RWPE2 (cell line): Measurements from ENCODE around the gene TATDN3.

ENCODE experiments used
- ATAC-seq: fragments of 200-7000 bp; cut with Tn5 transposase; 3 replicates; pipeline ENCODE4 v1.9.1; 2021; ENCODE audit warnings: low read depth
- DNase-seq: peaks from one replicate; pipeline ENCODE4 v3.0.0-alpha.2; 2020; ENCODE audit warnings: low spot score
- H3K27ac ChIP-seq: fragments of 450-650 bp; 2 replicates; pipeline ENCODE4 v1.5.1; 2017; ENCODE audit warnings: mild to moderate bottlenecking; ENCODE audit not compliant: poor library complexity, severe bottlenecking
- H3K27me3 ChIP-seq: fragments of 250-450 bp; sonication (Bioruptor Pico); 2 replicates; pipeline ENCODE4 v1.5.1; 2021; ENCODE audit warnings: mild to moderate bottlenecking, moderate library complexity; ENCODE audit not compliant: insufficient read depth, poor library complexity, severe bottlenecking
- H3K36me3 ChIP-seq: fragments of 250-450 bp; sonication (Bioruptor Pico); 2 replicates; pipeline ENCODE4 v1.5.1; 2020; ENCODE audit warnings: low read depth, mild to moderate bottlenecking, moderate library complexity
- H3K4me1 ChIP-seq: fragments of 250-450 bp; sonication (Bioruptor Pico); 2 replicates; pipeline ENCODE4 v1.5.1; 2021; ENCODE audit warnings: mild to moderate bottlenecking, moderate library complexity; ENCODE audit not compliant: insufficient read depth, poor library complexity, severe bottlenecking
- H3K4me3 ChIP-seq: fragments of 250-450 bp; sonication (Bioruptor Pico); 2 replicates; pipeline ENCODE4 v1.5.1; 2021; ENCODE audit warnings: mild to moderate bottlenecking, moderate library complexity; ENCODE audit not compliant: severe bottlenecking
- H3K9me3 ChIP-seq: fragments of 250-450 bp; sonication (Bioruptor Pico); 2 replicates; pipeline ENCODE4 v1.5.1; 2021; ENCODE audit warnings: mild to moderate bottlenecking, moderate library complexity; ENCODE audit not compliant: severe bottlenecking
- TF ChIP-seq, protein P1 (sequence below): fragments of 450-650 bp; IDR thresholded peaks from one replicate; pipeline ENCODE4 v1.5.1; 2017; ENCODE audit warnings: mild to moderate bottlenecking, moderate library complexity; ENCODE audit not compliant: poor library complexity, severe bottlenecking

The TATDN3 gene

GRCh38 chr1:212769459-212770167 is 22.1 kb upstream of the TATDN3 start:
- DNase-seq (no peak), ATAC-seq (no peak)
- Histone ChIP-seq H3K27me3 (no peaks in the 10 kb centered on the region), H3K4me1 (no peaks in the 10 kb centered on the region), H3K4me3 (no peak overlapping the region), H3K9me3 (no peaks in the 10 kb centered on the region), H3K36me3 (no peaks in the 10 kb centered on the region), H3K27ac (no peak overlapping the region)
- TF ChIP-seq, protein P1, sequence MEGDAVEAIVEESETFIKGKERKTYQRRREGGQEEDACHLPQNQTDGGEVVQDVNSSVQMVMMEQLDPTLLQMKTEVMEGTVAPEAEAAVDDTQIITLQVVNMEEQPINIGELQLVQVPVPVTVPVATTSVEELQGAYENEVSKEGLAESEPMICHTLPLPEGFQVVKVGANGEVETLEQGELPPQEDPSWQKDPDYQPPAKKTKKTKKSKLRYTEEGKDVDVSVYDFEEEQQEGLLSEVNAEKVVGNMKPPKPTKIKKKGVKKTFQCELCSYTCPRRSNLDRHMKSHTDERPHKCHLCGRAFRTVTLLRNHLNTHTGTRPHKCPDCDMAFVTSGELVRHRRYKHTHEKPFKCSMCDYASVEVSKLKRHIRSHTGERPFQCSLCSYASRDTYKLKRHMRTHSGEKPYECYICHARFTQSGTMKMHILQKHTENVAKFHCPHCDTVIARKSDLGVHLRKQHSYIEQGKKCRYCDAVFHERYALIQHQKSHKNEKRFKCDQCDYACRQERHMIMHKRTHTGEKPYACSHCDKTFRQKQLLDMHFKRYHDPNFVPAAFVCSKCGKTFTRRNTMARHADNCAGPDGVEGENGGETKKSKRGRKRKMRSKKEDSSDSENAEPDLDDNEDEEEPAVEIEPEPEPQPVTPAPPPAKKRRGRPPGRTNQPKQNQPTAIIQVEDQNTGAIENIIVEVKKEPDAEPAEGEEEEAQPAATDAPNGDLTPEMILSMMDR = no peak

GRCh38 chr1:212771341-212771740 is 20.4 kb upstream of the TATDN3 start:
- ATAC-seq (no peak), DNase-seq (no peak)
- TF ChIP-seq, protein P1 = no peak
- H3K27me3 ChIP-seq = no peaks in the 10 kb centered on the region
- no peaks in the 10 kb centered on the region for H3K9me3 ChIP-seq
- H3K27ac ChIP-seq = no peak overlapping the region
- no peaks in the 10 kb centered on the region for H3K36me3 ChIP-seq
- no peak overlapping the region for H3K4me3 ChIP-seq
- no peaks in the 10 kb centered on the region for H3K4me1 ChIP-seq

DNA sequence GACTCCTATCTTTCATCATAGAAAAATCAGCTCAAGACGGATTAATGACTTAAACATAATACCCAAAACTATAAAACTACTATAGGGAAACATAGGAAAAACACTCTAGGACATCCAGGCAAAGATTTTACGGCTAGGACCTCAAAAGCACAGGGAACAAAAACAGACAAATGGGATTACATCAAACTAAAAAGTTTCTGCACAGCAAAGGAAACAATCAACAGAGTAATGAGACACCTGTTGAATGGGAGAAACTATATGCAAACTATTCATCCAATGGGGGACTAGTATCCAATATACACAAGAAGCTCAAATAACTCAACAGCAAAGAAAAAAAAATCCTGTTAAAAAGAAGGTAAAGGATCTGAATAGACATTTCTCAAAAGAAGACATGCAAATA is 18.7 kb upstream of the TATDN3 start:
- no peak for DNase-seq
- H3K36me3 ChIP-seq = no peaks in the 10 kb centered on the region
- no peaks in the 10 kb centered on the region for H3K4me1 ChIP-seq
- TF ChIP-seq, protein P1 = no peak
- no peak overlapping the region for H3K4me3 ChIP-seq
- no peaks in the 10 kb centered on the region for H3K9me3 ChIP-seq
- no peaks in the 10 kb centered on the region for H3K27me3 ChIP-seq
- H3K27ac ChIP-seq = no peak overlapping the region
- ATAC-seq = no peak

- Histone ChIP-seq H3K36me3 (no peaks in the 10 kb centered on the region), H3K27ac (no peak overlapping the region), H3K27me3 (no peaks in the 10 kb centered on the region), H3K4me3 (no peak overlapping the region), H3K4me1 (no peaks in the 10 kb centered on the region), H3K9me3 (no peaks in the 10 kb centered on the region)
- DNase-seq (no peak), ATAC-seq (no peak)
- TF ChIP-seq, protein P1 = no peak
Measured at GRCh38 chr1:212774584-212774983, 17.1 kb upstream of the TATDN3 start.

DNA sequence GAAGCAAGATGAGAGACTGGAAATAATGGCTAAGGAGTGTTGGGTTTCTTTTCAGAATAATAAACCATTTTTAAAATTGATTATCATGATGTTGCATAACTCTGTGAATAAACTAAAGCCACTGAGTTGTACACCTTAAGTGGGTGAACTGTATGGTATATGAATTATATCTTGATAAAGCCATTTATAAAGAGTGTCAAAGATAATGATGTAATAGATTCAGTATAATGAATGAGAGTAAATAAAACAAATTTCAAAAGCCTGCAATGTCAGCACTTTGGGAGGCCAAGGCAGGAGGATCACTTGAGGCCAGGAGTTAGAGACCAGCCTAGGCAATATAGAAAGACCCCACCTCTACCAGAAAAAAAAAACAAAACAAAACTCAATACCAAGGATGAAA is 16.5 kb upstream of the TATDN3 start:
- TF ChIP-seq, protein P1 = no peak
- Histone ChIP-seq H3K27ac (no peak overlapping the region), H3K36me3 (no peaks in the 10 kb centered on the region), H3K9me3 (no peaks in the 10 kb centered on the region), H3K4me3 (no peak overlapping the region), H3K27me3 (no peaks in the 10 kb centered on the region), H3K4me1 (no peaks in the 10 kb centered on the region)
- ATAC-seq (no peak), DNase-seq (no peak)
